Measurements from ENCODE around the gene PTMS. TPM values are rescaled to one million over a fixed set of nuclear protein-coding genes. Genes with fewer than 3 reads are reported as not detected.

Gene PTMS
- total and polyA plus RNA-seq, 10 of the 15 experiments (the other 5 are each of a cell fraction or from before 2014, with no cell fraction given): 2.1 to 127 (median 29.8) TPM

DNA sequence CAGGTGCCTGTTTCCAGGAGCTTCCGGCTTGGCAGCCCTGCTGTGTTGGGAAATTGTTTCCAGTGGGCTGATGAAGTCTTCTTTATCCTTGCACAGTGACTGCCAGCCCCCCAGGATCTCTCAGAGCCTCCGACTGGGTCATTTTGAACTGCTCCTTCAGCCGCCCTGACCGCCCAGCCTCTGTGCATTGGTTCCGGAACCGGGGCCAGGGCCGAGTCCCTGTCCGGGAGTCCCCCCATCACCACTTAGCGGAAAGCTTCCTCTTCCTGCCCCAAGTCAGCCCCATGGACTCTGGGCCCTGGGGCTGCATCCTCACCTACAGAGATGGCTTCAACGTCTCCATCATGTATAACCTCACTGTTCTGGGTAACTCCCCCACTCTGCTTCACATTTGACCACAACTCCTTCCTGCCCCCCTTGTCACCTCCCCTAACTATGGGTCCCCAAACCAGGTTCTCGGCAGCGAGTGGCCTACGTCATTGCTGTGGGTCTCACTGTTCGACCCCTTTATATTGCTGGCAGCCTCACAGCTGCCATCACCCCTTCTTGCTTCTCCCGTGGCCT, 8.4 kb downstream of the PTMS start:
- peak overlapping the region; percentile 34; the same call in 1 of the 2 replicates for H3K4me3 ChIP-seq
- BruUV-seq (replicated peaks): no TSS peak
- no peak for ATAC-seq

More for the DNA sequence above, 8.4 kb downstream of the PTMS start:
- FAIRE-seq (no peak), DNase-seq (ENCODE audit: low read depth, low spot score) (no peak)
- no peaks in the 10 kb centered on the region for H4K20me1 ChIP-seq (ENCODE audit: control insufficient read depth, insufficient read depth)
- ChIA-PET CTCF (interaction anchor here (0.7 to 12.7 kb wide), 6 partner anchors 8 to 263 kb away, joined by 3 to 221 read pairs (median 8); partner anchors contain the start of genes MLF2 and PTMS), POLR2A (interaction anchor here (0.7 to 2.0 kb wide), 8 partner anchors 8 to 85 kb away, joined by 3 to 9 read pairs (median 5); partner anchors contain the start of genes MLF2, PTMS, USP5 and ZNF384), SMC1A (ENCODE audit: uncharacterized antibody, unreplicated experiment) (interaction anchor here (0.6 to 1.8 kb wide), 5 partner anchors 16 to 77 kb away, joined by 3 to 11 read pairs (median 3); partner anchors contain the start of genes CDCA3, COPS7A, MLF2 and USP5), RAD21 (ENCODE audit: unreplicated experiment) (interaction anchor here (0.7 to 5.7 kb wide), 4 partner anchors 9 to 21 kb away, joined by 3 to 68 read pairs (median 3); partner anchors contain the start of genes MLF2 and PTMS)
- no peaks in the 10 kb centered on the region for H3K27me3 ChIP-seq (replicated peaks in 1 of 2; ENCODE audit: control insufficient read depth in 2 of 2, insufficient read depth in 2 of 2, low read length in 1 of 2)
- H3K79me2 ChIP-seq (ENCODE audit: control insufficient read depth, insufficient read depth, low read length): no peaks in the 10 kb centered on the region; the same call in 1 of the 2 replicates
- H3K9ac ChIP-seq (ENCODE audit: control insufficient read depth, insufficient read depth, low read length): no peak overlapping the region
- 78% methylated on average over 15 of the region's 15 CpGs for WGBS (ENCODE audit: insufficient coverage, insufficient replicate concordance, low lambda C conversion rate, missing lambda C conversion rate)
- in situ Hi-C loops (cut with MboI): no loop called here
- peaks cover 48% of the 10 kb centered on the region for H3K4me1 ChIP-seq (ENCODE audit: control insufficient read depth, insufficient read depth, low read length)
- no peak overlapping the region for H2AFZ ChIP-seq (ENCODE audit: control insufficient read depth, low read depth, low read length)
- intact Hi-C loops (cut with micrococcal nuclease; ENCODE audit: unreplicated experiment): loop anchor here (5.0 kb wide), 2 partner anchors 37 to 222 kb away; no protein-coding TSS in a partner anchor
- TF ChIP-seq TCF3 (IDR thresholded peaks at IDR 0.05; ENCODE audit: borderline replicate concordance, insufficient read depth, low read depth, low read length): no peak
- TF ChIP-seq, protein P1, sequence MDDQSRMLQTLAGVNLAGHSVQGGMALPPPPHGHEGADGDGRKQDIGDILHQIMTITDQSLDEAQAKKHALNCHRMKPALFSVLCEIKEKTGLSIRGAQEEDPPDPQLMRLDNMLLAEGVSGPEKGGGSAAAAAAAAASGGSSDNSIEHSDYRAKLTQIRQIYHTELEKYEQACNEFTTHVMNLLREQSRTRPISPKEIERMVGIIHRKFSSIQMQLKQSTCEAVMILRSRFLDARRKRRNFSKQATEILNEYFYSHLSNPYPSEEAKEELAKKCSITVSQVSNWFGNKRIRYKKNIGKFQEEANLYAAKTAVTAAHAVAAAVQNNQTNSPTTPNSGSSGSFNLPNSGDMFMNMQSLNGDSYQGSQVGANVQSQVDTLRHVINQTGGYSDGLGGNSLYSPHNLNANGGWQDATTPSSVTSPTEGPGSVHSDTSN (IDR thresholded peaks at IDR 0.05; ENCODE audit: insufficient replicate concordance, low read depth, low read length): no peak
- no peak for TF ChIP-seq SMC3 (IDR thresholded peaks at IDR 0.05; ENCODE audit: borderline replicate concordance, low read length)
- TF ChIP-seq, protein P2, sequence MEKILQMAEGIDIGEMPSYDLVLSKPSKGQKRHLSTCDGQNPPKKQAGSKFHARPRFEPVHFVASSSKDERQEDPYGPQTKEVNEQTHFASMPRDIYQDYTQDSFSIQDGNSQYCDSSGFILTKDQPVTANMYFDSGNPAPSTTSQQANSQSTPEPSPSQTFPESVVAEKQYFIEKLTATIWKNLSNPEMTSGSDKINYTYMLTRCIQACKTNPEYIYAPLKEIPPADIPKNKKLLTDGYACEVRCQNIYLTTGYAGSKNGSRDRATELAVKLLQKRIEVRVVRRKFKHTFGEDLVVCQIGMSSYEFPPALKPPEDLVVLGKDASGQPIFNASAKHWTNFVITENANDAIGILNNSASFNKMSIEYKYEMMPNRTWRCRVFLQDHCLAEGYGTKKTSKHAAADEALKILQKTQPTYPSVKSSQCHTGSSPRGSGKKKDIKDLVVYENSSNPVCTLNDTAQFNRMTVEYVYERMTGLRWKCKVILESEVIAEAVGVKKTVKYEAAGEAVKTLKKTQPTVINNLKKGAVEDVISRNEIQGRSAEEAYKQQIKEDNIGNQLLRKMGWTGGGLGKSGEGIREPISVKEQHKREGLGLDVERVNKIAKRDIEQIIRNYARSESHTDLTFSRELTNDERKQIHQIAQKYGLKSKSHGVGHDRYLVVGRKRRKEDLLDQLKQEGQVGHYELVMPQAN (conservative IDR thresholded peaks at IDR 0.05): no peak
- TF ChIP-seq CBX5 (IDR thresholded peaks at IDR 0.05; ENCODE audit: low read depth): no peak
- TF ChIP-seq BCL11A (IDR thresholded peaks at IDR 0.05; ENCODE audit: low read depth, low read length): no peak
- TF ChIP-seq KDM1A (IDR thresholded peaks at IDR 0.05; ENCODE audit: borderline replicate concordance): no peak
- TF ChIP-seq STAT3 (IDR thresholded peaks at IDR 0.05; ENCODE audit: low read depth, low read length): no peak
- no peak for TF ChIP-seq MAX (IDR thresholded peaks at IDR 0.05; ENCODE audit: low read depth, low read length)
- TF ChIP-seq DPF2 (IDR thresholded peaks at IDR 0.05): no peak
- no peak for TF ChIP-seq ZNF622 (IDR thresholded peaks at IDR 0.05)
- TF ChIP-seq JUNB (IDR thresholded peaks at IDR 0.05): no peak
- H3K36me3 ChIP-seq (ENCODE audit: control insufficient read depth in 2 of 2, insufficient read depth in 2 of 2, low read length in 1 of 2): no peaks in the 10 kb centered on the region
- H3K4me2 ChIP-seq (ENCODE audit: control insufficient read depth, insufficient read depth): no peak overlapping the region; the same call in 1 of the 2 replicates
- no peaks in the 10 kb centered on the region for H3K9me3 ChIP-seq (replicated peaks; ENCODE audit: control insufficient read depth, insufficient read depth, low read length)
- H3K27ac ChIP-seq (ENCODE audit: control insufficient read depth, insufficient read depth): no peak overlapping the region
